Measurements from ENCODE around the gene COL5A1. TPM values are rescaled to one million over a fixed set of nuclear protein-coding genes. Genes with fewer than 3 reads are reported as not detected.

Gene COL5A1
- total RNA-seq, 5 donors from 2014 or later (not counting 1 experiment from before 2014, with no cell fraction given) = 0.18 to 2.3 (median 1.7) TPM

GRCh38 chr9:134595014-134595413, 46.6 kb upstream of the COL5A1 start:
- Histone ChIP-seq H3K4me3 (ENCODE audit: control insufficient read depth in 1 of 2, extremely low read depth in 1 of 2, low read length in 1 of 2) (no peak overlapping the region), H3K27me3 (replicated peaks in 1 of 2; ENCODE audit: control insufficient read depth in 2 of 2, extremely low read depth in 1 of 2, insufficient read depth in 2 of 2, low read length in 1 of 2) (peaks cover 0 to 36% of the 10 kb centered on the region in 2 experiments), H3K4me1 (ENCODE audit: control insufficient read depth in 1 of 2, extremely low read depth in 1 of 2, insufficient read depth in 2 of 2, low read length in 2 of 2) (no peaks in the 10 kb centered on the region), H3K27ac (ENCODE audit: low read length) (no peak overlapping the region), H3K9me3 (no peaks in the 10 kb centered on the region), H3K36me3 (ENCODE audit: control insufficient read depth in 2 of 2, extremely low read depth in 1 of 2, insufficient read depth in 1 of 2, low read length in 1 of 2) (no peaks in the 10 kb centered on the region)
- DNase-seq (peak in 2 of 35 experiments; percentile 0 to 6), ATAC-seq (replicated peaks in 1 of 4) (no peak)
- H3K27ac Mint-ChIP-seq = no peak overlapping the region
- H3K4me3 Mint-ChIP-seq = no peak overlapping the region
- ChIA-PET CTCF (no interaction called here), POLR2A (no interaction called here)
- H3K4me1 Mint-ChIP-seq = no peaks in the 10 kb centered on the region
- H3K36me3 Mint-ChIP-seq = no peaks in the 10 kb centered on the region
- WGBS (ENCODE audit: insufficient coverage) = 93% methylated on average over 8 of the region's 9 CpGs
- H3K27me3 Mint-ChIP-seq = peaks cover 9 to 16% of the 10 kb centered on the region in 2 donors
- no peaks in the 10 kb centered on the region for H3K9me3 Mint-ChIP-seq

- Histone ChIP-seq H3K4me1 (ENCODE audit: control insufficient read depth in 1 of 2, extremely low read depth in 1 of 2, insufficient read depth in 2 of 2, low read length in 2 of 2) (no peaks in the 10 kb centered on the region), H3K27ac (ENCODE audit: low read length) (no peak overlapping the region), H3K27me3 (replicated peaks in 1 of 2; ENCODE audit: control insufficient read depth in 2 of 2, extremely low read depth in 1 of 2, insufficient read depth in 2 of 2, low read length in 1 of 2) (peaks cover 0 to 34% of the 10 kb centered on the region in 2 experiments), H3K9me3 (no peaks in the 10 kb centered on the region), H3K36me3 (ENCODE audit: control insufficient read depth in 2 of 2, extremely low read depth in 1 of 2, insufficient read depth in 1 of 2, low read length in 1 of 2) (no peaks in the 10 kb centered on the region), H3K4me3 (ENCODE audit: control insufficient read depth in 1 of 2, extremely low read depth in 1 of 2, low read length in 1 of 2) (no peak overlapping the region)
- Mint-ChIP-seq H3K36me3 (no peaks in the 10 kb centered on the region), H3K27ac (no peak overlapping the region), H3K9me3 (no peaks in the 10 kb centered on the region), H3K4me3 (no peak overlapping the region), H3K27me3 (peaks cover 0 to 4% of the 10 kb centered on the region in 2 donors), H3K4me1 (no peaks in the 10 kb centered on the region)
- DNase-seq = peak in 2 of 35 experiments; percentile 0 to 2
- POLR2A ChIA-PET = no interaction called here
- WGBS (ENCODE audit: insufficient coverage) = 81% methylated on average over 24 of the region's 25 CpGs
- ATAC-seq (replicated peaks in 1 of 4) = no peak
- CTCF ChIA-PET = no interaction called here
Measured at GRCh38 chr9:134597041-134597913, 44.3 kb upstream of the COL5A1 start.

GRCh38 chr9:134597957-134598883, 43.4 kb upstream of the COL5A1 start:
- no peak overlapping the region for H3K27ac Mint-ChIP-seq
- no peak overlapping the region for H3K4me3 Mint-ChIP-seq
- no peaks in the 10 kb centered on the region for H3K36me3 Mint-ChIP-seq
- Histone ChIP-seq H3K9me3 (no peaks in the 10 kb centered on the region), H3K27me3 (replicated peaks in 1 of 2; ENCODE audit: control insufficient read depth in 2 of 2, extremely low read depth in 1 of 2, insufficient read depth in 2 of 2, low read length in 1 of 2) (peaks cover 0 to 30% of the 10 kb centered on the region in 2 experiments), H3K4me3 (ENCODE audit: control insufficient read depth in 1 of 2, extremely low read depth in 1 of 2, low read length in 1 of 2) (no peak overlapping the region), H3K4me1 (ENCODE audit: control insufficient read depth in 1 of 2, extremely low read depth in 1 of 2, insufficient read depth in 2 of 2, low read length in 2 of 2) (no peaks in the 10 kb centered on the region), H3K36me3 (ENCODE audit: control insufficient read depth in 2 of 2, extremely low read depth in 1 of 2, insufficient read depth in 1 of 2, low read length in 1 of 2) (no peaks in the 10 kb centered on the region), H3K27ac (ENCODE audit: low read length) (no peak overlapping the region)
- peak in 1 of 35 experiments; percentile 2 for DNase-seq
- no peaks in the 10 kb centered on the region for H3K4me1 Mint-ChIP-seq
- POLR2A ChIA-PET = no interaction called here
- CTCF ChIA-PET = no interaction called here
- WGBS (ENCODE audit: insufficient coverage) = 69% methylated on average over 24 of the region's 27 CpGs
- peaks cover 0 to 4% of the 10 kb centered on the region in 2 donors for H3K27me3 Mint-ChIP-seq
- no peak for ATAC-seq (replicated peaks in 1 of 4)
- no peaks in the 10 kb centered on the region for H3K9me3 Mint-ChIP-seq

DNA sequence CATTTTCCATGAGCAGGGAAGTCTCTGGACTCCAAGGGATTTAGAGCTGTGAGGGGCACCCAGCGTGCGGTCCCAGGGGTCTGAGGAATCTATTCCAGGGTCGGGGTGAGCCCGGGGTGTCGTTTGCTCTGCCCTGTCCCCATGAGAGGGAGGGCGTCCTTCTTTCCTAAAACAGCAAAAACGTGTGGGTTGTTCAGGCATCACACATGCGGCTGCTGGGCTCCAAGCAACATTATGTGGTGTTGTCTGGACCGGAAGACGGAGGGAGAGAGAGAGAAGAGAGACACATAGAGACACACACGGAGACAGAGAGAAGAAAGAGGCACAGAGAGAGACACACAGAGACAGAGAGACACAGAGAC, 42.7 kb upstream of the COL5A1 start:
- Histone ChIP-seq H3K27ac (ENCODE audit: low read length) (no peak overlapping the region), H3K4me3 (ENCODE audit: control insufficient read depth in 1 of 2, extremely low read depth in 1 of 2, low read length in 1 of 2) (no peak overlapping the region), H3K36me3 (ENCODE audit: control insufficient read depth in 2 of 2, extremely low read depth in 1 of 2, insufficient read depth in 1 of 2, low read length in 1 of 2) (no peaks in the 10 kb centered on the region), H3K9me3 (no peaks in the 10 kb centered on the region), H3K27me3 (replicated peaks in 1 of 2; ENCODE audit: control insufficient read depth in 2 of 2, extremely low read depth in 1 of 2, insufficient read depth in 2 of 2, low read length in 1 of 2) (peaks cover 0 to 28% of the 10 kb centered on the region in 2 experiments), H3K4me1 (ENCODE audit: control insufficient read depth in 1 of 2, extremely low read depth in 1 of 2, insufficient read depth in 2 of 2, low read length in 2 of 2) (no peaks in the 10 kb centered on the region)
- Mint-ChIP-seq H3K27me3 (no peaks in the 10 kb centered on the region), H3K4me3 (no peak overlapping the region), H3K4me1 (no peaks in the 10 kb centered on the region), H3K27ac (no peak overlapping the region), H3K9me3 (no peaks in the 10 kb centered on the region), H3K36me3 (no peaks in the 10 kb centered on the region)
- ATAC-seq (replicated peaks in 1 of 4) (no peak), DNase-seq (peak in 2 of 35 experiments; percentile 0 to 9)
- ChIA-PET CTCF (no interaction called here), POLR2A (no interaction called here)
- WGBS (ENCODE audit: insufficient coverage) = 75% methylated on average over 6 of the region's 11 CpGs

DNA sequence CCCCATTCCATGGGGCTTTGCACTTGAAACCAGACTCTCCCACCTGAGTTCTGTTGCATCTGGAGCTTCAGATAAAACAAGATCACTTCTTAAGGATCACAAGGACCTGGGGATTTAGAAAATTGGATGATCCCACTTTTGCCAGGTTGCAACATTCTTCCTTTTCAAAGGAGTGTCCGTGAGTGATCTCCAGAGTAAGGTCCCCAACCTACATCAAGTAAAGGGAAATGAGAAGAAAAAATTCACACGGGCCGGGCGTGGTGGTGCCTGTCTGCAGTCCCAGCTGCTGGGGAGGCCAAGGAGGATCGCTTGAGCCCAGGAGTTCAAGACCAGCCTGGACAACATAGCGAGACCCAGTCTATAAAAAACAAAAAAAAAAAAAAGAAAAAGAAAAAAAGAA, 41.2 kb upstream of the COL5A1 start:
- Histone ChIP-seq H3K27me3 (replicated peaks in 1 of 2; ENCODE audit: control insufficient read depth in 2 of 2, extremely low read depth in 1 of 2, insufficient read depth in 2 of 2, low read length in 1 of 2) (peaks cover 0 to 26% of the 10 kb centered on the region in 2 experiments), H3K4me3 (ENCODE audit: control insufficient read depth in 1 of 2, extremely low read depth in 1 of 2, low read length in 1 of 2) (no peak overlapping the region), H3K27ac (ENCODE audit: low read length) (no peak overlapping the region), H3K9me3 (no peaks in the 10 kb centered on the region), H3K36me3 (ENCODE audit: control insufficient read depth in 2 of 2, extremely low read depth in 1 of 2, insufficient read depth in 1 of 2, low read length in 1 of 2) (no peaks in the 10 kb centered on the region), H3K4me1 (ENCODE audit: control insufficient read depth in 1 of 2, extremely low read depth in 1 of 2, insufficient read depth in 2 of 2, low read length in 2 of 2) (no peaks in the 10 kb centered on the region)
- POLR2A ChIA-PET = no interaction called here
- Mint-ChIP-seq H3K4me3 (no peak overlapping the region), H3K36me3 (no peaks in the 10 kb centered on the region), H3K9me3 (no peaks in the 10 kb centered on the region), H3K27ac (no peak overlapping the region), H3K4me1 (no peaks in the 10 kb centered on the region), H3K27me3 (no peaks in the 10 kb centered on the region)
- DNase-seq (no peak), ATAC-seq (replicated peaks in 1 of 4) (no peak)
- CTCF ChIA-PET = no interaction called here
- no CpG with 5 or more reads among the region's 6 CpGs for WGBS (ENCODE audit: insufficient coverage)

DNA sequence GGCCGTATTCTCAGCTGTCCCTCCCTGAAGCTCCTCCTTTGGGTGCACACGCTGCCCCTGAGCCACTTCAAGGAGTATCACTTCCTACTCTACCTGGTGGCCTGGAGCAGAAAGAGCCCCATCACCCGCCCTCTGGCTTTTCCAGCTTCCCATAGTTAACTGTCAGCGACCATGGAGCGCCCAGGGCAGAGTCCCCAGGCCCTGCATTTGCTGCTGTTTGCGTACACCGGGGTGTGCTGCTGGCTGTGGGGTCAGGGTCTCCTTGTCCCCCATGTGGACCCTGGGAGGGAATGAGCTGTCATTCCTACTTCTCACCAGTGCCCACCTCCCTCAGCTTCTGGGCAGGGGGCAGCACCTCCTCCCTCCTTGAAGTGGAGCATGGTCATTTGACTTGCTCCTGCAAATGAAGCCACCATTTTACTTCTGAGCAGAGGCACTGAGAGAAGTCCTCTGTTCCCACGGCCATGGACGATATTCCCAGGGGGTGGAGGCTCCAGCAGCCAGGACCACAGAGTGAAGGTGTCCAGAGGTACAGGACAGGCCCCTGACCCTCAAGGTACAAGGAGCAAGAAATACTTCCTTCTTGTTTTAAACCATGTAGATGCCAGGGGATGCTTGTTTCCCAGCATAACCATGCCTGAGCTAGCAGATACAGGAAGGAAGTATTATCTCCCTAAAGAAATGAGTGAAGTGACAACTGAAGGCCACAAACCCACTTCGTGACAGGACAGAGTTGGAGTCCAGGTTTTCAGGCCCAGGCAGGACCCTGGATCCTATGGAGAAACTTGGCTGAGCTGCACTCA, 40.6 kb upstream of the COL5A1 start:
- H3K4me1 Mint-ChIP-seq = no peaks in the 10 kb centered on the region
- H3K27ac Mint-ChIP-seq = no peak overlapping the region
- no peaks in the 10 kb centered on the region for H3K9me3 ChIP-seq

More for the DNA sequence above, 40.6 kb upstream of the COL5A1 start:
- Histone ChIP-seq H3K27ac (ENCODE audit: low read length) (no peak overlapping the region), H3K4me1 (ENCODE audit: control insufficient read depth in 1 of 2, extremely low read depth in 1 of 2, insufficient read depth in 2 of 2, low read length in 2 of 2) (no peaks in the 10 kb centered on the region), H3K4me3 (ENCODE audit: control insufficient read depth in 1 of 2, extremely low read depth in 1 of 2, low read length in 1 of 2) (no peak overlapping the region), H3K36me3 (ENCODE audit: control insufficient read depth in 2 of 2, extremely low read depth in 1 of 2, insufficient read depth in 1 of 2, low read length in 1 of 2) (no peaks in the 10 kb centered on the region), H3K27me3 (replicated peaks in 1 of 2; ENCODE audit: control insufficient read depth in 2 of 2, extremely low read depth in 1 of 2, insufficient read depth in 2 of 2, low read length in 1 of 2) (peaks cover 0 to 27% of the 10 kb centered on the region in 2 experiments)
- no peak for ATAC-seq (replicated peaks in 1 of 4)
- CTCF ChIA-PET = no interaction called here
- POLR2A ChIA-PET = no interaction called here
- 87% methylated on average over 5 of the region's 10 CpGs for WGBS (ENCODE audit: insufficient coverage)
- DNase-seq = peak in 1 of 35 experiments; percentile 8
- Mint-ChIP-seq H3K36me3 (no peaks in the 10 kb centered on the region), H3K9me3 (no peaks in the 10 kb centered on the region), H3K27me3 (peaks cover 0 to under 1% of the 10 kb centered on the region in 2 donors), H3K4me3 (no peak overlapping the region)

Data from T-cell (primary cell).